Retina (tissue), 1 donor: ENCODE measurements around the gene NOL6.
"Not testable (repeated sequence)": the region's sequence is repeated elsewhere in the genome, so short reads cannot be mapped to it uniquely, and the experiment has no call there.

Experiments used
- DNase-seq: peaks from one replicate; pipeline ENCODE4 v3.0.0-alpha.2; 2016

The NOL6 gene, protein sequence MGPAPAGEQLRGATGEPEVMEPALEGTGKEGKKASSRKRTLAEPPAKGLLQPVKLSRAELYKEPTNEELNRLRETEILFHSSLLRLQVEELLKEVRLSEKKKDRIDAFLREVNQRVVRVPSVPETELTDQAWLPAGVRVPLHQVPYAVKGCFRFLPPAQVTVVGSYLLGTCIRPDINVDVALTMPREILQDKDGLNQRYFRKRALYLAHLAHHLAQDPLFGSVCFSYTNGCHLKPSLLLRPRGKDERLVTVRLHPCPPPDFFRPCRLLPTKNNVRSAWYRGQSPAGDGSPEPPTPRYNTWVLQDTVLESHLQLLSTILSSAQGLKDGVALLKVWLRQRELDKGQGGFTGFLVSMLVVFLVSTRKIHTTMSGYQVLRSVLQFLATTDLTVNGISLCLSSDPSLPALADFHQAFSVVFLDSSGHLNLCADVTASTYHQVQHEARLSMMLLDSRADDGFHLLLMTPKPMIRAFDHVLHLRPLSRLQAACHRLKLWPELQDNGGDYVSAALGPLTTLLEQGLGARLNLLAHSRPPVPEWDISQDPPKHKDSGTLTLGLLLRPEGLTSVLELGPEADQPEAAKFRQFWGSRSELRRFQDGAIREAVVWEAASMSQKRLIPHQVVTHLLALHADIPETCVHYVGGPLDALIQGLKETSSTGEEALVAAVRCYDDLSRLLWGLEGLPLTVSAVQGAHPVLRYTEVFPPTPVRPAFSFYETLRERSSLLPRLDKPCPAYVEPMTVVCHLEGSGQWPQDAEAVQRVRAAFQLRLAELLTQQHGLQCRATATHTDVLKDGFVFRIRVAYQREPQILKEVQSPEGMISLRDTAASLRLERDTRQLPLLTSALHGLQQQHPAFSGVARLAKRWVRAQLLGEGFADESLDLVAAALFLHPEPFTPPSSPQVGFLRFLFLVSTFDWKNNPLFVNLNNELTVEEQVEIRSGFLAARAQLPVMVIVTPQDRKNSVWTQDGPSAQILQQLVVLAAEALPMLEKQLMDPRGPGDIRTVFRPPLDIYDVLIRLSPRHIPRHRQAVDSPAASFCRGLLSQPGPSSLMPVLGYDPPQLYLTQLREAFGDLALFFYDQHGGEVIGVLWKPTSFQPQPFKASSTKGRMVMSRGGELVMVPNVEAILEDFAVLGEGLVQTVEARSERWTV

DNA sequence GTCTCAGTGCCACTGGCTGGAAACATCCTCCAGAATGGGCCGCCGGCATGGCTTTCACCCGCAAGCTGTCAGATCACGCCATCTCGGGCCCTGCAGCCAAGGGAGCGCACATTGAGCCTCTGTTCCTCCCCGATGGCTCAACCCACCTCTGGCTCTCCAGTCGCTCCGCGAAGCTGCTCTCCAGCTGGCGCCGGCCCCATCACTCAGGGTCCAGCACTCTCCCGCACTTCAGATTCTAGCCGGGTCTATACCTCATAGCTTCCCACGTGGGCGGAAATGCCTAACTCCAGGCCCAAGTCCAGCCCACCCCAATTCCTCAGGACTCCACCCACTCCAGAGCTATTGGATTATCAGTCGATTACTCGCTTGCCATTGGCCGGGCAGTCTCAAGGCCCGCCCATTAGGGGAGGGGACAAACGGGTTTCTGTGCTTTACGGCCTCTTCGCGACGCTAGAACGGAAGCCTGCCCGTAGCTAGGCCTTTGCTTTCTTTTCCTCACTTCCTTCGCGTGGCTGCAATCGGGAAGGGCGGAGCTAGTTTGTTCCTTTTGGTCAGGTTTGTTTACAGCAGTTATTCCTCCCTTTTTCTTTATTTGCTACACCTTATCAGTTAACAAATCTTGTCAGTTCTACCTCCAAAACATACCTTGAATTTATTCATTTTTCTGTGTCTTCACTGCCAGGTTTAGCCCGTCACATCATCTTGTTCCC is at the start of gene NOL6:
TSS of gene NOL6 (minus strand) at position 282 of the 710 bp plus-strand sequence. CDS start at position 200, 82 bp downstream.
- peak; percentile 98 for DNase-seq

DNA sequence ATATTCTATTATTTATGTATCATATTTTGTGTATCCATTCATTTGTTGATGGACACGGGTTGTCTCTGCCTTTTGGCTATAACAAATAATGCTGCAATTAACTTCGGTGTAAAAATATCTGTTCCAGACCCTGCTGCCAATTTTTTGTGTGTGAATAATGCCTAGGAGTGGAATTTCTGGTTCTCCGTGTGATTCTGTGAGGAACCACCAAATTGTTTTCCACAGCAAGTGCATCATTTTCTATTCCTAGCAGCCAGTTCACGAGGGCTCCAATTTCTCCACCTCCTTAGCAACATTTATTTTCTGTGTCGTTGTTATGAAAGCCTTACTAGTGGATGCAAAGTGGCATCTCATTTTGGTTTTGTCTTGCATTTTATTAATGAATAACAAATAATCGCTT is 48.1 kb upstream of the NOL6 start:
- not testable (repeated sequence) for DNase-seq

DNA sequence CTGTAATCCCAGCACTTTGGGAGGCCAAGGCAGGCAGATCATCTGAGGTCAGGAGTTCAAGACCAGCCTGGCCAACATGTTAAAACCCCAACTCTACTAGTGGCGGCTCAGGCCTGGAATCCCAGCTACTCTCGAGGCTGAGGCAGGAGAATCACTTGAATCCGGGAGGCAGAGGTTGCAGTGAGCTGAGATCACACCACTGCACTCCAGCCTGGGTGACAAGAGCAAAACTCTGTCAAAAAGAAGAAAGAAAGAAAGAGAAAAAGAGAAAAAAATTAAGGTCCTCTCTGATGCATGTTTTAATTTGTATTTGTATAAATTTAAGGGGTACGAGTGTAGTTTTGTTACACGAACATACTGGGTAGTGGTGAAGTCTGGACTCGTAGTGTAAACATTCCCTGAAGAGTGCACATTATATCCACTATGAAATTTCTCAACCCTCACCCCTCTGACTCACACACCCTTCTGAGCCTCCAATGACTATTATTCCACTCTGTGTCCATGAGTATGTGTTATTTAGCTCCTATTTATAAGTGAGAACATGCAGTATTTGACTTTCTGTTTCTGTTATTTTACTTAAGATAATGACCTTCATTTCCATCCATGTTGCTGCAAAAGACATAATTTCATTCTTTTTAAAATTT is 44.3 kb upstream of the NOL6 start:
- not testable (repeated sequence) for DNase-seq

DNA sequence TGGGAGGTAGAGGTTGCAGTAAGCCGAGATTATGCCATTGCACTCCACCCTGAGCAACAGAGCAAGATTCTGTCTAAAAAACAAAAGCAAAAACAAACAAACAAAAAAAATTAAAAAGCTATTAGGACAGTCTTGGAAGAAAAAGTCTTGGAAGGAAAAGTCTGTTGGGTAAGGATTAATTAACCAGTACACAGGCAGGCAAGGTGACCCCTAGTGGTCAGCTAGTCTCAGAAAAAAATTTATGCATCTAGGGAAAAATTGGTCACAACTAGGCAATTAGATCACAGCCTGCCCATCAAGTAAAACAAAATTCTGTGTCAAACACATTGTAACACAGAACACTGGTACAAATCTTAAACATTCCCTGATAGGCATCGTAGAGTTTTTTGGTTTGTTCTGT is 43.6 kb upstream of the NOL6 start:
- DNase-seq, result peak; percentile 34

DNA sequence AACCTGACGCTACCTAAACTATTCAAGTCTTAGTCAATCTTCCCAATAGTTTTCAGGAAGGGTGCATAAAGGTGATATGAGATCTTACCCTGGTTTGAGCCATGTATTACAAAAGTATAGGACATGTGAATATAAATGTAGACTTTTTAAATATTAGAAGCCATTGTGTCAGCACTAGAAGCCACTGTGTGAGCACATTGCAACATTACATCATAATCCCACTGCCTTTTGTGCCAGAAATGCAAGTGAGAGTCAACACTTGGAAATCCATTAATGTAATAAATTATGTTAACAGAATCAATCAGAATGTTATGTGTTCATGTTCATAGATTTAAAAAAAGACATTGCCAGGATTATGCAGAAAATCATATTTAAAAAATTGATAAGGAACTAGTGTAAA is 42.7 kb upstream of the NOL6 start:
- not testable (repeated sequence) for DNase-seq

DNA sequence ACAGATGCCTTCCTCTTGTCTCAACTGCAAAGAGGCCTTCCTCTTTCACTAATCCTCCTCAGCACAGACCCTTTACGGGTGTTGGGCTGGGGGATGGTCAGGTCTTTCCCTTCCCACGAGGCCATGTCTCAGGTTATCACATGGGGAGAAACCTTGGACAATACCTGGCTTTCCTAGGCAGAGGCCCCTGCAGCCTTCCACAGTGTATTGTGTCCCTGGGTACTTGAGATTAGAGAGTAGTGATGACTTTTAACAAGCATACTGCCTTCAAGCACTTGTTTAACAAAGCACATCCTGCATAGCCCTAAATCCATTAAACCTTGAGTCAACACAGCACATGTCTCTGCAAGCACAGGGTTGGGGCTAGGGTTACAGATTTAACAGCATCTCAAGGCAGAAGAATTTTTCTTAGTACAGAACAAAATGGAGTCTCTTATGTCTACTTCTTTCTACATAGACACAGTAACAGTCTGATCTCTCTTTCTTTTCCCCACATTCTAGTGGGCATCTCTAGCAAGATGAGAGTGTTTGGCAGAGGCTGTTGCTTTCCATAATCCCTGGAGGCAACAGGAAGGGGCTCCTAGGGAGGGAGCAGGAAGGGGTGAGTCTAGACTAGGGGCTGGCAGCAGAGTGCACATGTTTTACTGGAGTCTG is 41.7 kb upstream of the NOL6 start:
- not testable (repeated sequence) for DNase-seq

DNA sequence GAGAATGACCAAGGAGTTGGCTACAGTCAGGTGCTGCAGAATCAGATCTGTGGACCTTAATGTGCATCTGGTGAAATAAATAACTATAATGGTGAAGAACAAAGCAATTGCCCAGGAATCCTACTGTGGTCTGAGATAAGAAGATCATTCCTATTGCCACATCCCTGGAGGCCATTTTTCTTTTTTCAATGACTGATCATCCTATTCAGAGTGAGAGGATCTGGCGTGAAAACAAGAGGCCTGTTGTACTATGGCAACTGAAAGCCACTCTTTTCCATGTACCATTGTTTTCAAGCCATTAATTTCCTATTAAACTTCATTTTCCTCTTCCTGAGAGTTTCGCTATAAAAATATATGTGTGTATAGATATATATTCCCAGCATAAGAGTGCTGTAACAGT is 38.8 kb upstream of the NOL6 start:
- DNase-seq, result not testable (repeated sequence)

DNA sequence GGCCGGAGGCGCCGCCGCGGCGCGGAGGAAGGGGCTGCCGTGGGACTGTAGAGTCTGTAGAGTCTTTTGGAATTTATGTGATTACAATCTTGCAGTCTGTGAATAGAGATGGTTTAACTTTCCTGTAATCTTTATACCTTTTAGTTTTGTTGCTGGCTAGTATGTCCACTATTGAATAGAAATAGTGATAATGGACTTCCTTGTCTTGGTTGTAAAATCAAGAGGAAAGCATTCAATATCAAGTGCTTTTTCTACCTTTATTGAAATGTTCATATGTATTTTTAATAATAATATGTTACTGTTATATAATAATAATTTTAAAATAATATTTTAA is 37.4 kb upstream of the NOL6 start:
- DNase-seq, result not testable (repeated sequence)

DNA sequence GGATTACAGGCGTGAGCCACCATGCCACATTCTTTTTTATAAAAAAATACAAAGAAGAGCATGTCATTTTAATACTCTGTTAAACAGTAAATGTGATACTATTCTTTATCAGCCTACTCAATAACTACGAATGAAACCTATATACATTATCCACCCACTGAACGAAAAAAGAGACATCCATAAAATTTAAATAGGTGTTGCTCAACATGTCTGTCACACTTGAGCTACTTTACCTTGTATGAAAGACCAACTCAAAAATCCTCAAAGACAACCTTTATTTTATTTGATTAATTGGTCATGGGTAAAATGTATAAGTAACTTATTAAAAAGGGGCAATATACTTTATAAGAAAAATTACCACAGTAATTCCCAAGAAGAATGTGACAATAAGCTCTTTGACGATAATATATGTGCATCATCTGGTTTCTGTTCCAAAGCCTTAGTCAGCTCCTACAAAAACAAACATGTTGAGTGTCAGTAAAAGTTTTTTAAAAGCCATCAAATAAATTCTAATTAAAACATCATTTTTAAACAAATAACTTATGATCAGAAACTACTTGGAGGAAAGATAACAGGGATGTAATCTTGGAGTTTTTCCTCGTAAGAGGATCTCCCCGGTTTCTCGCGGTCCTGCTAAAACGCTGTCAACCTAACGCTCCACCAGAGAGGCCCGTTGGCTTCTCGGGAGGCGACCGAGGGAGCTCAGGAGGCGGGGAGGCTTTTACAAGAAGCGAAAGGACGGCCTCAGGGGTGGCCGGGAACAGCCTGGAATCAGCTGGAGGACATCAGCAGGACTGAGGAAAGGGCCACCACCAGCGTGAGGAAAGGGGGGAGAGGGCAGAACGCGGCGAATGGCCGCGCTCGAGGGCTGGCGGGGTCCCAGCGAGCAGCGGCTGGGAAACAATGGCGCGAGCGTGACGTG is 36.8 kb upstream of the NOL6 start:
- DNase-seq, result peak; percentile 92

DNA sequence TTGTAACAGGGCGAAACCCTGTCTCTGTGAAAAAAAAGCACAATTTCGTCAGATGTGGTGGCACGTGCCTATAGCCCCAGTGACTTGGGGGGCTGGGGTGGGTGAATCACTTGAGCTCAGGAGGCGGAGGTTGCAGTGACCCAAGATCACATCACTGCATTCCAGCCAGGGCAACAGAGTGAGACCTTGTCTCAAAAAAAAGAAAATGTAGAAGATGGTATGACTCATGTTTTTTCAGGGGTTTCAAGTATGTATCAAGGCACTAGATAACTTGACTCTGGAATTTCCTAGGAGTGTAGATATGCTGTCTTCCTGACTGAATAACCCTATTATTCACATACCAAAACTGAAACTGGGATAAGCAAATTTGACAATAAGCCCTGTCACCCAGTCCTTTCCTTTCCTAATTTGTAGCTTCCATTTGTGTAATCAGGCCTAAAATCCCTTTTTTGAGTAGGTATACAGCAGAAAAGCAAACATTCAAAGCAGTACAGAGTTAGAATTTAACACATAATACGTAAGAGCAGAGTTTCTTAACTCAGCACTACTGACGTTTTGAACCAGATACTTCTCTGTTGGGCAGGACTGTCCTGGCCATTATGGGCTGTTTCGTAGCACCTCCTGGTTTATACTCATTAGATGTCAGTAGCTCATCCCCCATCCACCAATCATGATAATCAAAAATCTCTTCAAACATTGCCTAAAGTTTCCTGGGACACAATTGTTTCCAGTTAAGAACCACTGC is 33.1 kb upstream of the NOL6 start:
- DNase-seq, result no peak

DNA sequence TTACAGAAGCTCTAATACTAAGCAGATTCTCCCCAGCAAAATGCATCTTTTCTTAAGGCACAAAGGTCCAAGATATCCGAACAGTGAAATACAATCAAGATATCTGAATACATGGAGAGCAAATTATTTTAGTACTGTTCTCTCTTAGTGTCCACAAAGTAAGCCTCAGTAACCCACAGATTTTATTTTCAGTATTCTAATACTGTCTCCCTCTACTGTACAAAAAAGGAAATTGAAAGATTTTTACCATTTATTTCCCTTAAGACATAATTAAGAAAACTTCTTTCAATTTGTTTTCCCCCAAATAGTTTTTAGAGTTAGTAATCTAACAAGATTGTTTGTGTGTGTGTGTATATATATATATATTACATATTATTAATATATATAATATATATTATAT is 24.7 kb upstream of the NOL6 start:
- DNase-seq, result no peak

DNA sequence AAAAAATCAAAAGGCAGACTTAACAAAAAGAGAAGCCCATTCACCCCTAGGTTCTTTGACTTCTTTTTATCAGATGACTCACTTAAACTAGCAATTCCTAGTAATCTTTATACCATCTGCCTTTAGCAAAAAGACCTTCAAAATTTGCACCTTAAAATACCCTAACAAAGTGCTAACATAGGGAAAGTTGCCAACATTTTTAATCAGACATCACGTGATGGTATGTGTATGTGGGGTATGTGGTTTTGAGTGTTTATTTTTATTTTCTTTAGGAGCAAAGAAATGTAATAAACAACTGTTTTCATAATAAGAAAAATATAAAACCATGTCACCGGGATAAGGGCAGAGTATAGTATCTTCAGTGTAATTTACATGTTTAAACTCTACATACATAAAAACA is 20.1 kb upstream of the NOL6 start:
- DNase-seq, result not testable (repeated sequence)

DNA sequence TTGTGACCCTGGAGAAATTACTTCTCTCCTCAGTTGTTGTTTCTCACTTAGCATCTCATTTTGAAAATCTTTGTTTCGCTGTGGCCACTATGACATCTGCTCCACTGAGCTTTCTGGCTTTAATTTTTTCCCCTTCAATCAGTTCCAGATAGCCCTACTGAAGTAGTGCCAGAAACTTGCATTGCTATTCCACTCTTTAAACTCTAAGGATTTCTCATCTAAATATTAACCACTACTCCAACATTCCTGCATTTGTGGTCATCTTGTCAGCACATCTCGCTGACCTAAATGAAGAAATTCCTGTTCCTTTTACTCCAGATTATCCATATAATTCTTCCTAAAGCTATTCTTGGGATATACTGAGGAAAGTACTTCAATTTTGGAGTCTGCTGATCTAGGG is 15.3 kb upstream of the NOL6 start:
- no peak for DNase-seq

DNA sequence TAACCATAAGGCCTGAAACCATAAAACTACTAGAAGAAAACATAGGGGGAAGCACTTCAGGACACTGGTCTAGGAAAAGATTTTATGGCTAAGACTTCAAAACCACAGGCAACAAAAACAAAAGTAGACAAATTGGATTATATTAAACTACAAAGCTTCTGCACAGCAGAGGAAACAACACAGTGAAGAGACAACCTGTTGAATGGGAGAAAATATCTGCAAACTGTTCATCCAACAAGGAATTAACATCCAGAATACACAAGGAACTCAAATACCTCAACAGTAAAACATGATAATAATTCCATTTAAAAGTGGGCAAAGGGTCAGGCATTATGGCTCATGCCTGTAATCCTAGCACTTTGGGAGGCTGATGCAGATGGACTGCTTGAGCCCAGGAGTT is 11.6 kb upstream of the NOL6 start:
- DNase-seq, result not testable (repeated sequence)

DNA sequence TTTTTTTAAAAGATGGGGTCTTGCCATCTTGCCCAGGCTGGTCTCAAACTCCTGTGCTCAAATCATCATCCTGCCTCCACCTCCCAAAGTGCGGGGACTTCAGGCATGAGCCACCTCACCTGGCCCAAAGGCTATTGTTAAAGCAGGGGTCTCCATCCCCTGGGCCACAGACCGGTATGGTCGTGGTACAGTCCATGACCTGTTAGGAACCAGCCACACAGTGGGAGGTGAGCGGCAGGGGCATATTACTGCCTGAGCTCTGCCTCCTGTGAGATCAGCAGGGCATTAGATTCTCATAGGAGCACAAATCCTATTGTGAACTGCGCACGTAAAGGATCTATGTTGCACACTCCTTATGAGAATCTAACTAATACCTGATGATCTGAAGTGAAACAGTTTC is 7.3 kb upstream of the NOL6 start:
- DNase-seq, result no peak

DNA sequence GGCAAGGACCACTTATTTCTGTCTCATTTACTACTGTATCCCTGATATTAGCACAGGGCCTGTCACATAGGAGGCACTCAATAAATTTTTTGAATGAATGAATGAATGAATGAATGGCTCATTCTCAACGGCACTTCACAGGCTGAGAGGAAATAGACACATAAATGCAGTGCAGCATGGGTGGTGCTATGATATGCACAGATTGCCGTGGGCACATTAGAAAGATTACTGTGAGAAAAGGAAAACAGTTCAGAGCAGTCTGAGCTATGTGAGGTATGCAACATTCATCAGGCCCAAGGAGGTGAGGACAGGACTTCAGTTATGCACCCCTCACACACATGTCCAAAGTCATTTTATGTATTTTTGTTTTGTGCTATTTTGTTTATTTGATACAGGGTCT is 6.4 kb upstream of the NOL6 start:
- no peak for DNase-seq

DNA sequence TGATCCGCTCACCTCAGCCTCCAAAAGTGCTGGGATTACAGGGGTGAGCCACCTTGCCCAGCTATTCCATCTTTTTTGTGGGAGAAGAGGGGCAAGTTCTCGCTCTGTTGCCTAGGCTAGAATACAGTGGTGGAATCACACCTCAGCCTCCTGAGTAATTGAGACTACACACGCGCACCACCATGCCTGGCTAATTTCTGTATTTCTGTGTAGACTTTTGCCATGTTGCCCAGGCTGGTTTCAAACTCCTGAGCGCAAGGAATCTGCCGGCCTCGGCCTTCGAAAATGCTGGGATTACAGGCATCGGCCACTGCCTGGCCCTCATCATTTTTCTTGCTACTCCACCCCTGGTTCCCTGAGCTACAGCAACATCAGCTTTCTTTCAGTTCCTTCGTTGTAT is 2.8 kb upstream of the NOL6 start:
- DNase-seq, result no peak

DNA sequence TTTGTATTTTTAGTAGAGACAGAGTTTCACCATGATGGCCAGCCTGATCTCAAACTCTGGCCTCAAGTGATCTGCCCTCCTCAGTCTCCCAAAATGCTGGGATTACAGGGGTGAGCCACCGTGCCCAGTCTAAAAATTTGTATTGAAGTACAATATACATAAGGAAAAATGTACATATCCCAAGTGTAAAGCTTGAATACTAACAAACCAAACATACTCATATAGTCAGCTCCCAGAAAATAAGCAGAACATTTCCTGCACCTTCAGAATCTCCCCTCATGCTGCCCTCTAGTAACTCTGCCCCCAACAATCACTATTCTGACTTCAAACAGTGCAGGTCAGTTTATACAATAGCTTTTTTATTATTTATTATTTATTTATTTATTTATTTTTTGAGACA is 1.6 kb upstream of the NOL6 start:
- DNase-seq, result no peak

DNA sequence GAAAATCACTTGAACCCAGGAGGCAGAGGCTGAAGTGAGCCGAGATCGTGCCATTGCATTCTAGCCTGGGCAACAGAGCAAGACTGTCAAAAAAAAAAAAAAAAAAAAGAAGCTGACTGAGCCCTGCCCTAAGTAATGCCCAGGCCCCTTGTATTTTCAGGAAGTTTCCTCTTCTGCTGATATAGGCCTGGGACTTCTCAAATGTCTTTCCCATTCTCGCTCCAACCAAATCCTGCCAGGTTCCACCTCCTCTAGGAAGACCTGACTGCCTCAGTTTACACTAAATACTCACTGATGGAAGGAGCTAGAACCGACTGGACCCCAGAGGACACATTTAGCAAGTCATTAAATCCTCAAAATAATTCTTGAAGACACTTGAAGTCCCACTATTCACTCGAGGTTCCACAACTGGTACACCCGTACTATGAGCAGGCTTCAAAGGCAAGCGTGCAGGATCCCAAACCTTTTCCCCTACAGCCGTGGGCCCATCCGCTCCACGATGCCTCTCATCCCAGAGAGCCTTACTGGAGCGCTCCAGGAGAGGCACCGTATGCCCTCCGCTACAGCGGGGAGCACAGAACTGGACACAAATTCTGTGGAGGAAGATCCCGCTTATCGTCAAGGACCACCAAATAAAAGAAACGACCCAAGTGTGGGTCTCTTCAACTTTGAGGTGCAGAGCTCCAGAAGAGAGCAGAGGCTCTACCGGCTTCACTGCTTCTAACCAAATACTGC is 676 bp downstream of the NOL6 start:
- DNase-seq, result no peak
